Activated naive CD4-positive, alpha-beta T cell (primary cell): ENCODE measurements around the gene PTPRC.

ENCODE experiments used
- DNase-seq, 4 experiments: peaks; one replicate each; lab custom pipeline; 2025; lab: John Stamatoyannopoulos, UW

Gene PTPRC

GRCh38 chr1:198676253-198676652, 37.4 kb downstream of the PTPRC start:
- no peak for DNase-seq

- no peak for DNase-seq
These were observed 38.2 kb downstream of the PTPRC start for GRCh38 chr1:198677027-198677426.

GRCh38 chr1:198677871-198678270, 39.0 kb downstream of the PTPRC start:
- no peak for DNase-seq

- peak in 1 of 4 experiments; percentile 41 for DNase-seq
These were observed 39.5 kb downstream of the PTPRC start for GRCh38 chr1:198678301-198678836.

- DNase-seq = no peak
These were observed 40.1 kb downstream of the PTPRC start for GRCh38 chr1:198678901-198679329.

- no peak for DNase-seq
These were observed 40.8 kb downstream of the PTPRC start for GRCh38 chr1:198679535-198680173.

- DNase-seq = no peak
These were observed 41.5 kb downstream of the PTPRC start for GRCh38 chr1:198680174-198680875.

- no peak for DNase-seq
These were observed 42.4 kb downstream of the PTPRC start for GRCh38 chr1:198681252-198681651.

GRCh38 chr1:198681831-198682759, 43.3 kb downstream of the PTPRC start:
- DNase-seq = peak in 2 of 4 experiments; percentile 37 to 53

- no peak for DNase-seq
These were observed 44.0 kb downstream of the PTPRC start for GRCh38 chr1:198682850-198683249.

- no peak for DNase-seq
These were observed 44.6 kb downstream of the PTPRC start for GRCh38 chr1:198683449-198683848.

GRCh38 chr1:198686069-198686728, 47.4 kb downstream of the PTPRC start:
- DNase-seq = no peak

GRCh38 chr1:198687429-198687828, 48.6 kb downstream of the PTPRC start:
- DNase-seq = no peak

GRCh38 chr1:198691063-198691462, 52.2 kb downstream of the PTPRC start:
- DNase-seq = no peak

GRCh38 chr1:198693321-198693720, 54.5 kb downstream of the PTPRC start:
- no peak for DNase-seq

- DNase-seq = no peak
These were observed 55.7 kb downstream of the PTPRC start for GRCh38 chr1:198694542-198694941.

- no peak for DNase-seq
These were observed 57.4 kb downstream of the PTPRC start for GRCh38 chr1:198696211-198696610.

GRCh38 chr1:198699167-198700015, 60.6 kb downstream of the PTPRC start:
- DNase-seq = peak in 3 of 4 experiments; percentile 31 to 56 (median 41)

- no peak for DNase-seq
These were observed 61.2 kb downstream of the PTPRC start for GRCh38 chr1:198700016-198700392.

- no peak for DNase-seq
These were observed 61.6 kb downstream of the PTPRC start for GRCh38 chr1:198700396-198700795.

GRCh38 chr1:198701250-198701649, 62.4 kb downstream of the PTPRC start:
- no peak for DNase-seq
